Neuronal stem cell (in vitro differentiated cells): ENCODE measurements around the gene ANK3.

Experiments used
- DNase-seq: peaks from one replicate; pipeline ENCODE4 v3.0.0-alpha.2; 2013; ENCODE audit warnings: low spot score
- H2AFZ ChIP-seq: one replicate; pipeline ENCODE4 v1.6.1; 2013; ENCODE audit warnings: mild to moderate bottlenecking, low read length, inconsistent platforms
- H2AK5ac ChIP-seq: 2 replicates; pipeline ENCODE4 v1.6.1; 2013; ENCODE audit warnings: low read depth, mild to moderate bottlenecking, inconsistent platforms, low read length, moderate library complexity, mixed read lengths
- H2BK120ac ChIP-seq: 2 replicates; pipeline ENCODE4 v1.6.1; 2013; ENCODE audit warnings: low read depth, mild to moderate bottlenecking, inconsistent platforms, low read length, moderate library complexity, mixed read lengths
- H2BK12ac ChIP-seq: one replicate; pipeline ENCODE4 v1.6.1; 2013; ENCODE audit warnings: low read length, inconsistent platforms
- H2BK15ac ChIP-seq: 2 replicates; pipeline ENCODE4 v1.6.1; 2013; ENCODE audit warnings: mild to moderate bottlenecking, low read length, inconsistent platforms, mixed read lengths
- H2BK5ac ChIP-seq: one replicate; pipeline ENCODE4 v1.6.1; 2013; ENCODE audit warnings: inconsistent platforms, mild to moderate bottlenecking, low read length, moderate library complexity
- H3K14ac ChIP-seq: one replicate; pipeline ENCODE4 v1.6.1; 2013; ENCODE audit warnings: low read length, inconsistent platforms
- H3K18ac ChIP-seq: 2 replicates; pipeline ENCODE4 v1.6.1; 2013; ENCODE audit warnings: low read length, inconsistent platforms
- H3K23ac ChIP-seq: 2 replicates; pipeline ENCODE4 v1.6.1; 2013; ENCODE audit warnings: low read depth, mild to moderate bottlenecking, mixed read lengths, low read length, inconsistent platforms; ENCODE audit not compliant: poor library complexity
- H3K27ac ChIP-seq: replicated peaks from 3 replicates; pipeline ENCODE4 v1.5.1; 2013; ENCODE audit warnings: low read length, inconsistent platforms
- H3K27me3 ChIP-seq, 3 experiments: 2 replicates each; pipeline ENCODE4 v1.6.1; 2013; ENCODE audit warnings: low read length in 3 of 3, mild to moderate bottlenecking in 2 of 3, inconsistent platforms in 1 of 3, low read depth in 1 of 3, mixed read lengths in 1 of 3, moderate library complexity in 1 of 3; ENCODE audit not compliant: control insufficient read depth in 3 of 3, insufficient read depth in 3 of 3
- H3K36me3 ChIP-seq, 2 donors: replicated peaks in 1 of 2; 2 replicates each; pipeline ENCODE4 v1.6.1; 2013; ENCODE audit warnings: low read length in 2 of 2; ENCODE audit not compliant: control insufficient read depth in 2 of 2, insufficient read depth in 2 of 2
- H3K4ac ChIP-seq: 2 replicates; pipeline ENCODE4 v1.6.1; 2013; ENCODE audit warnings: inconsistent platforms, mild to moderate bottlenecking, low read length, moderate library complexity
- H3K4me1 ChIP-seq, 2 donors: 1 replicate in 1 of 2; 2 replicates in 1 of 2; pipeline ENCODE4 v1.6.1; 2013; ENCODE audit warnings: low read length in 2 of 2, low read depth in 1 of 2; ENCODE audit not compliant: control insufficient read depth in 2 of 2, insufficient read depth in 1 of 2
- H3K4me2 ChIP-seq: one replicate; pipeline ENCODE4 v1.6.1; 2013; ENCODE audit warnings: mild to moderate bottlenecking, low read length, inconsistent platforms; ENCODE audit not compliant: insufficient read depth, poor library complexity, severe bottlenecking
- H3K4me3 ChIP-seq, 2 donors: 2 replicates each; pipeline ENCODE4 v1.5.1; 2013; ENCODE audit warnings: low read length in 2 of 2, mild to moderate bottlenecking in 2 of 2, inconsistent platforms in 1 of 2, moderate library complexity in 1 of 2
- H3K79me1 ChIP-seq: one replicate; pipeline ENCODE4 v1.6.1; 2013; ENCODE audit warnings: low read depth, mild to moderate bottlenecking, inconsistent platforms, low read length, moderate library complexity
- H3K9ac ChIP-seq: one replicate; pipeline ENCODE4 v1.6.1; 2013; ENCODE audit warnings: mild to moderate bottlenecking, low read depth, low read length, inconsistent platforms; ENCODE audit not compliant: poor library complexity
- H3K9me3 ChIP-seq, 2 donors: replicated peaks in 1 of 2; 2 replicates each; pipeline versions ENCODE3 to v1.6.1; 2013; ENCODE audit warnings: low read length in 2 of 2, mild to moderate bottlenecking in 2 of 2, inconsistent platforms in 1 of 2, low read depth in 1 of 2, mixed read lengths in 1 of 2, moderate library complexity in 1 of 2; ENCODE audit not compliant: control insufficient read depth in 2 of 2, insufficient read depth in 1 of 2
- H4K8ac ChIP-seq: one replicate; pipeline ENCODE4 v1.6.1; 2013; ENCODE audit warnings: low read depth, mild to moderate bottlenecking, inconsistent platforms, low read length, moderate library complexity
- H4K91ac ChIP-seq: one replicate; pipeline ENCODE4 v1.6.1; 2013; ENCODE audit warnings: low read length, low read depth, mild to moderate bottlenecking, inconsistent platforms; ENCODE audit not compliant: poor library complexity
- WGBS, 2 donors: extraction: QIAGEN DNeasy Blood & Tissue Kit; methylation state at CpG; one replicate each; pipeline ENCODE4 v1.1.7; 2013; ENCODE audit warnings: missing lambda C conversion rate in 2 of 2, mixed read lengths in 1 of 2; ENCODE audit not compliant: insufficient read length in 2 of 2, insufficient replicate concordance in 1 of 2; ENCODE audit errors: extremely low coverage in 2 of 2; 5-methylcytosine and 5-hydroxymethylcytosine counted together

Gene ANK3

DNA sequence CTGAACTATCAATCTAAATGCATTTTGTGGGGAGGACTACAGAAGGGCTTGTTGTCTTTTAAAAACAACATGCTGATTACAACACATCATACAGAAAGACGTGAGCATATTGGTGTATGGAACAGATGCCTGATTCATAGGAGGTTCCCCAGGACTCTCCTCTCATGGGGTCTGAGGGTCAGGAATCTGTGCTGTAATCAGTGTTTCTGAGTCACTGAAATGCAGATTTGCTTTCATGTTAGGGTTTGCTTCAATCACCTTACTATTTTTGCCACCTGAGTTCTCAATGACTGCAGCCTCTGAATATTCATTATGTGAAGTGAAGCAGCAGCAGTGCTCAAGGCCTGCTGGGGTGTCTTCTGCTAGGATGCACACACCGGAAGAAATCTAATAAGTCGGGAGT is 550 bp upstream of the ANK3 start:
- no peak overlapping the region for H3K9ac ChIP-seq
- no peak overlapping the region for H2AFZ ChIP-seq
- no peak overlapping the region for H3K4me3 ChIP-seq
- DNase-seq, result no peak
- no peak overlapping the region for H4K91ac ChIP-seq
- H3K27me3 ChIP-seq, result no peaks in the 10 kb centered on the region
- H3K79me1 ChIP-seq, result no peaks in the 10 kb centered on the region
- no peak overlapping the region for H2BK12ac ChIP-seq
- H3K4me1 ChIP-seq, result peaks cover 11 to 32% of the 10 kb centered on the region in 2 donors
- no peak overlapping the region for H3K27ac ChIP-seq
- H3K18ac ChIP-seq, result no peak overlapping the region
- no peak overlapping the region for H2BK5ac ChIP-seq
- H4K8ac ChIP-seq, result no peak overlapping the region
- no peaks in the 10 kb centered on the region for H3K36me3 ChIP-seq
- H3K4me2 ChIP-seq, result no peak overlapping the region
- H3K4ac ChIP-seq, result no peak overlapping the region
- H3K14ac ChIP-seq, result no peak overlapping the region
- no peak overlapping the region for H2BK15ac ChIP-seq
- H3K23ac ChIP-seq, result no peak overlapping the region
- no CpG with 5 or more reads among the region's 3 CpGs for WGBS, 2 donors
- no peak overlapping the region for H2BK120ac ChIP-seq
- no peaks in the 10 kb centered on the region for H3K9me3 ChIP-seq
- no peak overlapping the region for H2AK5ac ChIP-seq

DNA sequence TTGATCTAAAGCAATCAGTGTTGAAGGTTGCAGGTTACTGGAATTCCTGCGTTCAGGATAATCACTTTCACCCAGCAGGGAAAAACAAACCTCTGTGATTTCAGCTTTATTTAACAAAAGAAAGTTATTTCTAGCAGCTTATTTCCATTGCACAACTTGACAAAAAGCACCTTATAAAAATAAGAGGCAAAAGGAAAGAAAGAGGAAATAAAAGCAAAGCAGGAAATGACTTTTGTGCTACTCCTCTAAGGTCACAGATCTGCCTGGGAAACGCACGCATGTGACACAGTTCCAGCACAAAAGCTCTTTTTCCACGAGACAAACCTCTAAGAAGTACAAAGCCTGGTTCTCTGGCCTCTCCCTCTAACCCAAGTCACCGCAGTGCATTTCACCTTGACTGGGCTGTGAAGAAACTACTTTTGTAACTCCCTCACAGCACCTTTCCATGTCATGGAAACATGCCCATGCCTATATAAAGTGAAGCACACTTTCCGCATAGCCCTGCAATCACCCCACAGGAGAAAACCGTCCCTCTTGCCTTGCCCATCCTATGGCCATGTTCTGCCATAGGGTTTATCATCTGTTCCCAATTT is 870 bp downstream of the ANK3 start:
- no peak overlapping the region for H2BK5ac ChIP-seq
- no peak overlapping the region for H4K8ac ChIP-seq
- H3K4me2 ChIP-seq, result no peak overlapping the region
- peaks cover 11 to 32% of the 10 kb centered on the region in 2 donors for H3K4me1 ChIP-seq
- WGBS, 2 donors, result no CpG with 5 or more reads among the region's 7 CpGs
- H3K27me3 ChIP-seq, result no peaks in the 10 kb centered on the region
- no peak overlapping the region for H2BK120ac ChIP-seq
- H4K91ac ChIP-seq, result no peak overlapping the region
- no peak overlapping the region for H3K9ac ChIP-seq
- no peak overlapping the region for H3K27ac ChIP-seq
- no peak overlapping the region for H2BK12ac ChIP-seq
- peak overlapping the region; percentile 51 for H2AFZ ChIP-seq
- no peaks in the 10 kb centered on the region for H3K9me3 ChIP-seq
- no peaks in the 10 kb centered on the region for H3K36me3 ChIP-seq
- H2AK5ac ChIP-seq, result no peak overlapping the region
- H3K18ac ChIP-seq, result no peak overlapping the region
- DNase-seq, result no peak
- no peak overlapping the region for H3K4ac ChIP-seq
- no peak overlapping the region for H3K14ac ChIP-seq
- H3K4me3 ChIP-seq, result peak overlapping the region in 1 of 2 donors; percentile 5
- H2BK15ac ChIP-seq, result no peak overlapping the region
- no peaks in the 10 kb centered on the region for H3K79me1 ChIP-seq
- H3K23ac ChIP-seq, result no peak overlapping the region

DNA sequence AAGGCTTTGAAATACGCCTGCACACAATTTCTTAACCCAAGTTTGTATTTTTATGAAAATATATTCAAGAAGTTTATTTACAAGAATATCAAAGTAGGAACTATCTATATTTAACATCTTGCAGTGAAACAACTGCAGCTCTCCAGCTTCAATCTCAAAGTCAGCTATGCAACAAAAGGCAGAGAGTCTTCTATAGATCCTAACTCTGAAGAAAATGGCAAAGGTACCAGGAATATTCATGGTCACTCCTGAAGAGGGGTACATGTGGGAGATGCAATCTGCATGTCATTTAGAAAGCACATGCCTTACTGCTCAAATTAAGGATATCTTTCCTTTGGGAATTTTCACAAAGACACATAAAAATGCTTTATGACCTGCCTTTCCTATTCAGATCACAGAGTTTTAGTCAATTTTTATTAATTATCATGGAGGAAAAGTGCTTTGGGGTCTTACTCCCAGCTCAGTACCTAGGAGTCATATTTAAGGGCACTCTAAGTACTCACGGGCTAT is 1.5 kb downstream of the ANK3 start:
- Histone ChIP-seq H3K4ac (no peak overlapping the region), H3K14ac (no peak overlapping the region), H3K79me1 (no peaks in the 10 kb centered on the region), H3K27ac (no peak overlapping the region), H4K91ac (no peak overlapping the region), H3K27me3 (no peaks in the 10 kb centered on the region), H3K9me3 (no peaks in the 10 kb centered on the region), H2BK5ac (no peak overlapping the region), H3K18ac (no peak overlapping the region), H3K4me3 (no peak overlapping the region), H2BK12ac (no peak overlapping the region), H3K9ac (no peak overlapping the region), H2BK15ac (no peak overlapping the region), H2BK120ac (no peak overlapping the region), H3K4me2 (no peak overlapping the region), H4K8ac (no peak overlapping the region), H2AK5ac (no peak overlapping the region), H3K4me1 (peaks cover 11 to 32% of the 10 kb centered on the region in 2 donors), H3K36me3 (no peaks in the 10 kb centered on the region), H2AFZ (no peak overlapping the region), H3K23ac (no peak overlapping the region)
- no CpG with 5 or more reads among the region's 2 CpGs for WGBS, 2 donors
- DNase-seq, result no peak

DNA sequence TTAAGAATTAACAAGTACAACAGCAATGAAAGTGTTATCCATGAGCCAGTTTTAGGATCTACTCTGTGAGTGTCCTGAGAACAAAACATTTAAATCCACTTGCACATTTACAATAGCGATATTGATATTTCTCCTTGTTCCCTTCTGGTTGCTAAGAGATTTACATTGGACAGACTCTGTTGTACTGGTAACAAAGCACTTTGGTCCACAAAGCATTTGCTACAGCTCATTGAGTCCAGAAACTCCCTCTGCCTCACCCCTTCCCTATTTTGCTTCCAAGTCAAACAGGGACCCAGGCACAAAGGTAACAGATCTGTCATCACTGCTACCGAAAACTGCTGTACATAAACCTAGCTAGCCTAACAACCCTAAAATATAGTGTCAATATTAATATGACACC is 2.1 kb downstream of the ANK3 start:
- Histone ChIP-seq H3K79me1 (no peaks in the 10 kb centered on the region), H2AK5ac (no peak overlapping the region), H3K23ac (no peak overlapping the region), H3K4ac (no peak overlapping the region), H3K14ac (no peak overlapping the region), H3K27ac (no peak overlapping the region), H3K9ac (no peak overlapping the region), H3K36me3 (no peaks in the 10 kb centered on the region), H2BK12ac (no peak overlapping the region), H3K4me1 (peaks cover 11 to 32% of the 10 kb centered on the region in 2 donors), H3K9me3 (no peaks in the 10 kb centered on the region), H2AFZ (no peak overlapping the region), H2BK120ac (no peak overlapping the region), H4K91ac (no peak overlapping the region), H4K8ac (no peak overlapping the region), H3K18ac (no peak overlapping the region), H3K4me2 (no peak overlapping the region), H2BK15ac (no peak overlapping the region), H2BK5ac (no peak overlapping the region), H3K4me3 (no peak overlapping the region), H3K27me3 (no peaks in the 10 kb centered on the region)
- no CpG with 5 or more reads among the region's 2 CpGs for WGBS, 2 donors
- no peak for DNase-seq
